HG02763 (cell line): ENCODE results near the gene KBTBD4.
A peak's percentile ranks its signal among the peaks of the same experiment; 100 is the strongest.
"Not testable (repeated sequence)": the region's sequence is repeated elsewhere in the genome, so short reads cannot be mapped to it uniquely, and the experiment has no call there.

Source experiments
- ATAC-seq: cut with Tn5 transposase; IDR thresholded peaks from one replicate; pipeline ENCODE4 v1.9.1; 2021; ENCODE audit warnings: mild to moderate bottlenecking, moderate library complexity; ENCODE audit not compliant: unreplicated experiment

KBTBD4 gene

DNA sequence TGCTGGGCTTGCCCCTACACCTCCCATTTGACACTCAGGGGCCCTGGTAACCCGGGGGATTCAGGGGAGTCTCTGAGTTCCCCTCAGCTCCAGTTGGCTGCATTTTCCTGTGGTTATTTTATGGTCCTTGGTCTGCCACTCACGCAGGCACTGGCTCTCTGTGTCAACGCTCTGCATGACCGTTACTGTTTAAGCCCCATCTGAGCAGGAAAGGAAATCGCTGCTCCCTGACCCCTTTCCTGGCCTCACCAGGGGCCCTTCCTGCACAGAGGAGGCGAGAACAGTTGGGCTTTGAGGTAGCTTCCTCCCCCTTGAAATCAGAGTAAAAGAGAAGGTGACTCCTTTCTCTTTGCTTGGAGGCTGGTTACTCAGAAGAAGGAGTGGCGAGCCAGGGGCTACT lies 13.0 kb upstream of the KBTBD4 start:
- no peak for ATAC-seq

DNA sequence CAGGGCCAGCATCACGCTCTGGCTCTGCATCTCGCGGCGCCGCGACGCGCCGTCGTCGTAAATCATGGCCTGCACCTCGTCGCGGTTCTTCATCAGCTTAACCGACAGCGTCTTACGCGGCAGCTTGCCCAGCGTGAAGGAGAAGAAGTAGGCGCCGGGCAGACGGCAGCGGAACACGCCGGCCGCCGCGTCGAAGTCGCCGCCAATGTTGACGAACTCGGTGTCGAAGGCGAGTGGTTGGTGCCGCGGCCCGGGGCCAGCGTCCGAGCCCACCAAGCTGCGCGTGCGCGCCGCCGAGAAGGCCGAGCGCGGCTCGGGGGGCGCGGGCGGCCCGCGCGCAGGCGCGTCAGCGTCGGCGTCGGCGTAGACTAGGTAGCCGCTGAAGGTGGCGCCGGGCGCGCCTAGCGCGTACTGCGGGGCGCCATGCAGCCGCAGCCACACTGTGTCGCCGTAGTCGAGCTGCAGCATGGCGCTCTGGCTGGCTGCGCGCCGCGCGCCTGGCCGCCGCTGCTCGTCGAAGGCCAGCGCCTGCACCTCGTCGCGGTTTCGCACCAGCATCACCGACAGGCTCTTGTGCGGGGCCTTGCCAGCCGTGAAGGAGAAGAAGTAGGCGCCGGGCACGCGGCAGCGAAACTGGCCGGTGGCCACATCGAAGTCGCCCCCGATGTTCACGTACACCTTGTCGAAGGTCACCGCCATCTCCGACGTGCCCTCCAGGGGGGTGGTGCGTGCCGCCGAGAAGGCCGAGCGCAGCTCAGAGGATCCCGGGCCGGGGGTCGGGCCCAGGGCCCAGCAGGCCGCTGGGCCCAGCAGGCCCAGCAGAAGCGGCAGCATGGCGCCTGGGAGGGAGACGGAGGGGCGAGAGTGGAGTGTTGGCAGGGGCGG lies 11.4 kb upstream of the KBTBD4 start:
- ATAC-seq, result no peak

DNA sequence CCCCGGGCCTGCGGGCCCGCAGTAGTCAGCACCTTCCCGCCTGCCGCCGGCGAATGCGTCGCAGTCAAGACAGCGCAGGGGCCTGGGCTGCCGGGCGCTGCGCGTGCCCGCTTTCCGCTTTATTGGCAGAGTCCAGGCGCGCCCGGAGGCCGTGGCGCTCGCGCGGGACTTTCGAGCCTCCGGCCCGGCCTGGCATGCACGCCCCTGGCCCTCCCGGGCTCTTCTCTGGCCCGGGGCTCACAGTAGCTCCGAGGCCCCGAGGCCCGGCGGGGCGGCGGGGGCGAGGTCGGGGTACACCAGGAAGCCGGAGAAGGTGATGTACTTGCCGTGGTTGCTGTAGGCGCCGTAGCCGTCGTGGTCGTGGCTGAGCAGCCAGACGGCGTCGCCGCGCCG lies 10.8 kb upstream of the KBTBD4 start:
- no peak for ATAC-seq

DNA sequence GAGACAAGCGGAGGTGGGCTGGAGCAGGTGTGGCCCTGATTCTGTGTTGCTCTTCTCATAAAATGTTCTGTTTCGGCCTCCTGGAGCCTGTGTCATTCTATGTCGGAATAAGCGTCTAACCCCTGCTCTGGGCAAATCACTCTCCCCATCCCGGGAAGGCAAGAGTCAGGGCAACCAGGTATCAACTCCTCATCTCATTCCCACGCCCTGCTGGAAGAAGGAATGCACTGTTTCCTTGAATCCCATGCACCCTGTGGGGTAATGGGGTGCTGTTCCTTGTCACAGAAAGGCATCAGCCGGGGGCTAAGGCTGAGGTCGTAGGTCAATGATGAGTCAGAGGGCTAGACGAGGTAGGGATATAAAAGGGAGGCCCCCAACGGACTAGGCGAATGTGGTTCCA lies 10.3 kb upstream of the KBTBD4 start:
- no peak for ATAC-seq

DNA sequence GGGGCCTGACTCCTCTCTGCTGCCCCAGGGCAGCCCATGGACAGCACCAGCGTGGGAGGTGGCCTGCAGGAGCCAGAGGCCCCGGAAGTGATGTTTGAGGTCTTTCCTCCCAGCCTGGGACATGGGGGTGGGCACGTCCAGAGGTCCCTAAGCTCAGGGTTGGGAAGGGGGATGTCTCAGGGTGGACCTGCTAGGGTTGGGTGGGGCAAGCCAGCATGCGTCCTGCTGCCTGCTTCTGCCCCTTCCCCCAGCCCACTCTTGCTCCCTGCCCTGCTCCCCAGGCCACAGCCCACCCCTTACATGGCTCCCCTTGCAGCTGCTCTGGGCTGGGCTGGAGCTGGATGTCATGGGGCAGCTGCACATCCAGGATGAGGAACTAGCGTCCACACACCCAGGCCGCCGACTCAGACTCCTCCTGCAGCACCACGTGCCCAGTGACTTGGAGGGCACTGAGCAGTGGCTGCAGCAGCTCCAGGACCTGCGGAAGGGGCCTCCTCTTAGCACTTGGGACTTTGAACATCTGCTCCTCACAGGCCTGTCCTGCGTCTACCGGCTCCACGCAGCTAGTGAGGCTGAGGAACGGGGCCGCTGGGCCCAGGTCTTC lies 9.1 kb upstream of the KBTBD4 start:
- ATAC-seq, result no peak

DNA sequence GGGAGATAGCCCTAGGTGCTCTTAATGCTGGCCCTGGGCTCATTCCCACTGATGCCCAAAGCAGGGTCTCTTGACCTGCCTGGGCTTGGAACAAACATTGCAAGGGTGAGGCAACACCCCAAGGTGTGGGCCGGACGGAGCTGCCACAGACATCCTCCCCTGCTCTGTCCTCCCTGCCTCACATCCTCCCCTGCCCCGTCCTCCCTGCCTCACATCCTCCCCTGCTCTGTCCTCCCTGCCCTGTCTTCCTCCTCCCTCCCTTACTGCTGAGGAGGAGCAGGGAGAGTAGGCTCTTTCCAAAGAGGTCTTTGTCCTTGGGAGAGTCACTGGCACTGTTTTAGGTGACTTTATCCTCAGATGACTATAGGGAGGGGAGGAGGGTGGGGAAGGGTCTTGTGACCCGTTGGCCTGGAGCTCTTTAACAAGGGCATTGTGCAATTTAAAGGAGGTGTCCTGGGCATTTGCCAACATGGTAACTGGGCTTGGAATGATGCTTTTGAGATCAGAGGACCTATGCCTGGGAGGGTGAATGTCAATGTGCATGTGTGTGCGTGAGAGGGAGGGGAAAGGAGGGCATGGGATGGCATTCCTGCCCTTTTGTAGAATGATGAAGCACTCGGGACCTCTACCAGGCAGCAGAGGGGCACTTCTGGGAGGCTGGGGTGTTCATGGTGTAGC lies 8.4 kb upstream of the KBTBD4 start:
- ATAC-seq, result no peak

DNA sequence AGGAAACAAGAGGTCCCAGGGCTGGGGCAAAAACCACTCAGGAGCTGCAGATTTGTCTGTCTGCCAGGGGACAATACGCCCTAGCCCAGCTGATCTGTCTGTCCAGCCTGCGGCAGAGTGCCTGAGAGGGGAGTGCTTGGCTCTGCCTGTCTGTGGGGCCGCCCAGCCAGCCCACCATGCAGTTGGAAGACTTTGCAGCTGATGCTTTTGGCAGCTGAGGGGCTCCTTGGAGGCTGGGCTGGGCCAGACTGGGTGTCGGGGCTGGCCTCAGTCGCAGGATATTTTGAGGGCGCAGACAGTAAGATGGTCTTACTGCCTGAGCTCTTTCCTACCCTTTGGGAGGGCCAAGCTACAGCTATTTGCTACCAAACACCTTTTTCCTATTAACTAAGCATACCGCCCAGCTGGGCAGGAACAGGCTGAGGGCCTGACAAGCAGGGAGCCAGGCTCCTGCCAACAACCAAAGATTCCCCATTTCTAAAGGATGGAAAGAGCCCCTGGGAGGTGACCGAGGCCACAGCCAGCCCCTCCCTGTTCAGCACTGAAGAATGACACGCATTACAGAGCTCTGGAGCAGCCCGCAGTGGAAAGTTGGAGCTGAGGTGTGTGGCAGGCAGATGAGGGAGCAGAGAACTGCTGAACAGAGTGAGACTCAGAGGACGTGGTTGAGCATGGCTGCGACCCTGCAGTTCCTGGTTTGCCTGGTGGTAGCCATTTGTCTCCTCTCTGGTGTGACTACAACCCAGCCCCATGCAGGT lies 7.5 kb upstream of the KBTBD4 start, which contains the start of gene FAM180B:
Gene FAM180B, plus strand, starts transcription at position 581 of the 758 bp plus-strand sequence. Its CDS starts 91 bp downstream, at position 672.
- no peak for ATAC-seq

DNA sequence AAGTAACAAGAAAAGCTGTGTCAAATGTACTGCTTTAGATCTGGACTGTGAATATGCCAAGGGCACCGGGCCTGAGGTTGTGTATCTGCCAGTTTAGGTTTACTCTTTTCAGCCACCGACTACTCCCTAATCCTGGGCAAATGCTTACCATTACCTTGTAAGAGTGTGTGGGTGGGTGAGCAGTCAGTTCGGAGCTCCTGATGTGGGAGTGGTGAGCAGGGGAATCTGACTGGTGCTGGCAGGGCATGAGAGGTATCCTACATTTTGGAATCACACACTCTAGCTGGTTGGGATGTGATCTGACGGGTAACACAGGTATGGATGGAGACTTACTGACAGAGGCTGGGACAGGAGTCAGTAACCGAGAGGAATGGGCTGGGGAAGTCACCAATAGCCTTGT lies 5.1 kb upstream of the KBTBD4 start:
- no peak for ATAC-seq

DNA sequence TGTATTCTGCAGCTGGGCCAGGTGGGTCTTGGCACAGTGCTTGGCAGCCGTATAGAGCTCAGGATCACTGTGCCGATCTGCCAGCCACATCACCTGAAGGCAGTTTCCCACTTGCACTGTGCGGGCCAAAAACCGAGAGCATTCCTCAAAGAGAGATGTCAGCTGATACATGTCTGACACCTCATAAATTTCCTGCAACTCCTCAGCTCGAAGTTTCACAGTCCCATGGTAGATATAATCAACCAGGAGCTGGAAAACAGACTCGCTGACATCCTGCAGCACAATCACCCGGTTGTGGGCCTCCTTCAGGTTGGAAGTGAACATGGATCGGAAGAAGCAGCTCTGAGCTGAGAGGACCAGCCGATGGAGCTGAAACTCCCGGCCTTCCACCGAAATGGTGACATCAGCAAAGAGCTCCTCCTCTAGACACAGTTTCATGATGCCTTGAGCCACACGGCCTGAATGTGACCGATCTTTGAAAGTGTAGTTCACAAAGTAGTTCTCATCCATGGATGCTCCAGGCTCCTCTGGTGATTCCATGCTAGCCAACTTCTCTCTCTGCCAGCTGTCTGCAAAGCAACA lies 1.2 kb downstream of the KBTBD4 start:
- no peak for ATAC-seq

DNA sequence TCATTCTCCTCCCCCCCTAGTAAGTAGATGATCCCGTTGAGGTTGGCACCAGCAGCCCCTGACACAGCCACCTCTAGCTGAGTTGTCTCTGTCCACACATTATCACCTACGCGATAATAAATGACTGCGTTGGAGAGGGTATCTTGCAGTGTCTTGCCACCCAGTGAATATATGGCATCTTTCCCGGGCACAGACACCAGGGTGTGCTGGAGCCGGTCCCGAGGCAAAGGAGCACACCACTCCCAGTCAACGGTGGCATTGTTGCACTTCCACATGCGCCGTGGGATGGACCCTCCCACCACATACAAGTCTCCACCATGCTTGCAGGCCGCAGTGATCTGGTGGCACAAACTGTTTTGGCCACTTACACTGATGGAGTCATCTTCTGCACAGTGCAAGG lies 5.4 kb downstream of the KBTBD4 start:
- ATAC-seq, result no peak

DNA sequence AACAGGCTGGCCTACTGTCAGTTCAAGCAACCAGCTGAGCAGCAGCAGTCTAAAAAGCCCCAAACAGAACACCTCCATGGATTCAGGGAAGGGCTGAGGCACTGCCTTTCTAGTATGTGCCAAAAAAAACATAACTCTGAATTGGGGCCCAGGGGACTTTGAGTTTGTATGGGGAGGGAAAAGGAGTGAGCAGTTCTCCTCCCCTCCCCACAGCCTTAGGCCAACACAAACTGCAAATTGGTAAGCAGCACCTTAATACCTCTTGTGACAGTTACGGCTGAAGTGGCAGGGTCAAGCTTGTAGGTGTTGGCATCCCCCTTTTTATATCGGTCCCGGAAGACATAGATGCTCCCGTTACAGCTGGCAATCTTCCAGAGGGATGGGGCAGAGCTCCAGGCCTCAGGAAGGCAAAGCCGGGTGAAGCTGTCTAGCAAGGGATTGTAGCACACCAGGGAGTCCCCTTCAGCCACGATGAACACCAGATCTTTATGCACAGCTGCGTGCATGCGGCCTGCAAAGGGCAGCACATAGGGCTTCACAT lies 6.0 kb downstream of the KBTBD4 start:
- ATAC-seq, result no peak

DNA sequence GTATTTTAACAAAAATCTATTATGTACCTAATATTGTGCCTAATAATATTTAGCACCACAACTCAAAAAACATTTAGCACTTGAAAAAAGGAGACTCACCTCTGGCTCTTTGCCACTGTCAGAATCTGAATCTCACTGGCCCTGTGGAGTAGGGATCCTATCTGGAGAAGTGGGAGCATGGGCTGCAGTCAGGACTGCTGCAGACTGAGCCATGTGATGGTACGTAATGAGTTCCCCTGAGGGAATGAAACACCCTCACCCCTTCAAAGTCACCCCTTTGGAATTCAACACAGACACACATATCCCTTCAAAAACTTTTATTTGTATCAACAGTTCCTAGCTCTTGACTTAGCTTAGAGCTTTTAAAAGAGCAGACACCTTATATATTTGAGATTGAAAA lies 6.9 kb downstream of the KBTBD4 start:
- no peak for ATAC-seq

DNA sequence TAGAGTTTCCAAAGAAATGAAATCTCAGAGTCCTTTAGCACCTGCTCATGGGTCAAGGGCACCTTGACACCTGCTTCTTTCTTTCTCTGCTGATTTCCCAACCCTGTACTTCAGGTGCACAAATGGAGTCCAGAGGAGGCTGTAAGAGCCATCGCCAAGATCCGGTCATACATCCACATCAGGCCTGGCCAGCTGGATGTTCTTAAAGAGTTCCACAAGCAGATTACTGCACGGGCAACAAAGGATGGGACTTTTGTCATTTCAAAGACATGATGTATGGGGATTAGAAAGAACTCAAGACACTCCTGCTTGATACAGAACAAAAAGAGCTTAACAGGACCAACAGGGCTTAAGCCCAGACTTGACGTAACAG lies 7.4 kb downstream of the KBTBD4 start:
- no peak for ATAC-seq

DNA sequence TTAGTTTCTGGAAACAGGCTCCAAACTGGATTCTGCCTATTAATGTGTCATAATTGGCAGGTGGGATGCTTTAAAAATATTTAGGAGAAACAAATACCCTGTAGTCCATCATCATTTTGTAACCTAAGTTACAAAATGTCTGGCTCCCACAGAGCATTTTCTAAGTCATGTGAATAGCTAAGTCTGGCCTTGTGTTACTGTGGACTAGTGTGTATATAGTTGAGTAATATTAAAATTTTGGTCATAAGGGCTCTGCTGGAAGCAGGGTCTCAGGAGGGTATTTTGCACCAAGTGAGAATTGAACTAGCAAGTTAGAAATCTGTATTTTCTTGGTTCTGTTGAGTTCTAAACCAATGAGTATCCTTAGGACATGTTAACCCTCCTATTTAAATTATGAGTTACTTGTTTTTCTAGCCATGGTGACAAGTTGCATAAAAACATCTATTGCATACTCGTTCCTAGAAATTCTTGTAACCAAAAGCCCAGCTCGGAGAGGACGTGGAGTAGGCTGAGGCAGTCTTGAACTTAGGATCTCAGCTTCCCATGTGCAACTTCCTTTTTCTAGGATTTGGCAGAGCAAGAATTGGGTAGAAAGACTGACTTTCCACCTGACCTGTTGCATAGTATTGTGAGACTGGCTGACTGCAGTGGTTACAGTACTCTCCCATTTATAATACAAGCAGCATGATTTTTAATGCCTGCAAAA lies 8.0 kb downstream of the KBTBD4 start:
- ATAC-seq, result no peak

DNA sequence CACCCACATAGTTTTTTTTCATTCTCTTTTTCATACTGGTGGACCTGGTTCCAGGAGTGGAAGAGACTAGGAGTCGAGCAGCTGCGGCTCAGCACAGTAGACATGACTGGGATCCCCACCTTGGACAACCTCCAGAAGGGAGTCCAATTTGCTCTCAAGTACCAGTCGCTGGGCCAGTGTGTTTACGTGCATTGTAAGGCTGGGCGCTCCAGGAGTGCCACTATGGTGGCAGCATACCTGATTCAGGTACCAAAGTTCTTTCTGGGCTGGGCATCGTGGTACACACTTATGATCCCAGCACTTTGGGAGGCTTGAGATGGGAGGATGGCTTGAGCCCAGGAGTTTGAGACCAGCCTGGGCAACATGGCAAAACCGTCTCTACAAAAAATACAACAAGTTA lies 9.1 kb downstream of the KBTBD4 start:
- no peak for ATAC-seq

DNA sequence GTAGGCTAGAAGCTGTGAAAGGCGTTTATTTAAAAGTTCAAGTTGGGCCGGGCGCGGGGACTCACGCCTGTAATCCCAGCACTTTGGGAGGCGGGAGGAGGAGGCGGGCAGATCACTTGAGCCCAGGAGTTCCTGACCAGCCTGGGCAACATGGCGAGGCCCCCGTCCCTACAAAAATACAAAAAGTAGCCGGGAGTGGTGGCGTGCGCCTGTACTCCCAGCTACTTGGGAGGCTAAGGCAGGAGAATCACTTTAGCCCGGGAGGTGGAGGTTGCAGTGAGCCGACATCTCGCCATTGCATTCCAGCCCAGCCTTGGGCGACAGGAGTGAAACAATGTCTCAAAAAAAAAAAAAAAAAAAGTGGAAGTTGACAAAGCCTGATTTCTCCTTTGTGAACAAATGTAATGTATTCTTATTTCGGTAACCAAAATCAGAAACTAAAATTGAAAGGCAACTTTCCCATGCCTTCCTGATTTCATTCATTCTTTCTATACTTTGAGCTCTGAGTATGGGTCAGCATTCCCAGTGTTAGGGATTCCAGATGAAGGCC lies 12.5 kb downstream of the KBTBD4 start:
- ATAC-seq, result no peak

DNA sequence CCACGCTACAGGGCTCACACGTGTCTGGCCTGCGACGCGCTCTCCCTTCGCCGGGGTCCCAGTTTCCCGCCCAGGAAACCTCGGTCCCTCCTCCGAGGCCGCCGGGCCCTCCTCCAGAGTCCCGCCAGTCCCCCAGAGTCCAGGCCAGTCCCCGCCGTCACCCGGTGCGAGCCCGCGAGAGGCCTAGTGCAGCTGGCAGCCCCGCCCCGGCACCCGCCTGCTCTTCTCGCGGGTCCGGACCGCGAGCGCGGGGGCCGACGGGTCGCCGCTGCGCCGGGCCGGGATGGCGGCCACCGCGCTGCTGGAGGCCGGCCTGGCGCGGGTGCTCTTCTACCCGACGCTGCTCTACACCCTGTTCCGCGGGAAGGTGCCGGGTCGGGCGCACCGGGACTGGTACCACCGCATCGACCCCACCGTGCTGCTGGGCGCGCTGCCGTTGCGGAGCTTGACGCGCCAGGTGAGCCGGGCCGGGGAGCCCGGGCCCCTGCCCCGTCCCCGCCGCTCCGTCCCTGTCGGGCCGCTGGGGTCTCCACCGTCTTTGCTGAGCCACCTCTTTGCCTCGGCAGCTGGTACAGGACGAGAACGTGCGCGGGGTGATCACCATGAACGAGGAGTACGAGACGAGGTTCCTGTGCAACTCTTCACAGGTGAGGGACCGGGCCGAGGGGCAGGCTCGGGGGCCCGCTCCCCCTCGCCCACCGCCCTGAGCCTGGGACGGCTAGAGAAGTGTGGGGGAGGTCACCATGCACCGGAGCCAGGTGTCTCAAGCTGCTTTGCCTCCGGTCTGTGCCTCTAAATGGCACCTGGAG lies 13.2 kb downstream of the KBTBD4 start, which contains the start of gene PTPMT1:
Gene PTPMT1, plus strand, starts transcription at position 260 of the 809 bp plus-strand sequence. Its CDS starts 24 bp downstream, at position 284.
- peak; percentile 79 for ATAC-seq

DNA sequence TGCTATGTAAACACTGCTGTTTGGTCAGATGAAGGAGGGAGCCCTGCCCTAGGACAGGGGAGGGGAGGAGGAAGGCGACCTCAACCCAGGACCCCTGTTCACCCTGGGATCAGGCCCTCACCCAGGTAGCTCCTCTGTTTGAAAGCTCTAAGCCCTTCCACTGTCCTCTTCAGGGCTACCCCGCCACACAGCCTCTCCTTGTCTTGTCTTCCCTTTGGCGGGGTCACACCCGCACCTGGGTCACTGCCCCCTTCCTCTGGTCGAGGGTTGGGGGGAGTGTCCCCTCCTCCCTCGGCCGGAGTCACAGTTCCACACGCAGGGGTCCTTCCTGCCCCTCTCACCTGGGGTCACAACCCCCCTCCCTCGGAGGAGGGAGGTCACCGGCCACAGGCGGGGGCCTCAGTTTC lies 13.8 kb downstream of the KBTBD4 start:
- no peak for ATAC-seq

DNA sequence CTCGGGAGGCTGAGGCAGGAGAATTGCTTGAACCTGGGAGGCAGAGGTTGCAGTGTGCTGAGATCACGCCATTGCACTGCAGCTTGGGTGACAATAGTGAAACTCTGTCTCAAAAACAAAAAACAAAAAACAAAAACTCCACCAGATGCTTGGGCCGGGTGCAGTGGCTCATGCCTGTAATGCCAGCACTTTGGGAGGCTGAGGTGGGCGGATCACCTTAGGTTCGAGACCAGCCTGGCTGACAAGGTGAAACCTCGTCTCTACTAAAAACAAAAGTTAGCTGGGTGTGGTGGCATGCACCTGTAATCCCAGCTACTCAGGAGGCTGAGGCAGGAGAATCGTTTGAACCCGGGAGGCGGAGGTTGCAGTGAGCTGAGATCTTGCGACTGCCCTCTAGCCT lies 14.4 kb downstream of the KBTBD4 start:
- ATAC-seq, result not testable (repeated sequence)
